Measurements from ENCODE around the gene HRK. TPM values are rescaled to one million over a fixed set of nuclear protein-coding genes. Genes with fewer than 3 reads are reported as not detected.

HRK gene
- total and polyA plus RNA-seq, 9 of the 15 experiments (the other 6 are each of a cell fraction or from before 2014, with no cell fraction given), result 0.01 to 0.05 (median 0.04) TPM; not detected in 6

GRCh38 chr12:116892349-116893140, 11.3 kb upstream of the HRK start (continued):
- TF ChIP-seq NR0B1 (IDR thresholded peaks at IDR 0.05; ENCODE audit: partially characterized antibody) (no peak), THAP12 (CRISPR knock-in tag; IDR thresholded peaks at IDR 0.05) (no peak), CBFA2T2 (conservative IDR thresholded peaks at IDR 0.05) (peak; percentile 26; the same call in 1 of the 2 replicates), HDAC2 (IDR thresholded peaks at IDR 0.05) (no peak), RBM34 (IDR thresholded peaks at IDR 0.05; ENCODE audit: borderline replicate concordance, insufficient read depth, low read length) (no peak), C11orf30 (IDR thresholded peaks at IDR 0.05; ENCODE audit: low read depth) (peak; percentile 58), ZNF408 (CRISPR knock-in tag; IDR thresholded peaks at IDR 0.05; ENCODE audit: low read depth) (no peak), BRF2 (IDR thresholded peaks at IDR 0.05; ENCODE audit: borderline replicate concordance, insufficient read depth, insufficient read length) (no peak), MEF2A (IDR thresholded peaks at IDR 0.05; ENCODE audit: control insufficient read depth, low read depth, low read length) (no peak), ESRRA (IDR thresholded peaks at IDR 0.05; ENCODE audit: borderline replicate concordance, low read depth) (no peak), TCF7L2 (IDR thresholded peaks at IDR 0.05; ENCODE audit: low read depth, low read length) (no peak), ARID4B (CRISPR knock-in tag; IDR thresholded peaks at IDR 0.05) (no peak), ZNF3 (CRISPR knock-in tag; IDR thresholded peaks at IDR 0.05) (no peak), BRF1 (IDR thresholded peaks at IDR 0.05; ENCODE audit: borderline replicate concordance, extremely low read depth, insufficient read length) (no peak), HDAC1 (IDR thresholded peaks at IDR 0.05) (no peak), ZNF696 (CRISPR knock-in tag; conservative IDR thresholded peaks at IDR 0.05) (no peak), NFIX (CRISPR knock-in tag; IDR thresholded peaks at IDR 0.05; ENCODE audit: low read depth) (no peak), E2F3 (CRISPR knock-in tag; IDR thresholded peaks at IDR 0.05) (no peak)
